NCI-H1048 (cell line): ENCODE measurements around the gene THSD4.

Experiments used
- DNase-seq: peaks from one replicate; lab custom pipeline; 2025; lab: John Stamatoyannopoulos, UW

The THSD4 gene

GRCh38 chr15:71688509-71689094 lies 573.3 kb downstream of the THSD4 start:
- no peak for DNase-seq

GRCh38 chr15:71691081-71691457 lies 575.8 kb downstream of the THSD4 start:
- DNase-seq, result no peak

- no peak for DNase-seq
These were observed 576.5 kb downstream of the THSD4 start for GRCh38 chr15:71691458-71692417.

GRCh38 chr15:71697236-71697635 lies 582.0 kb downstream of the THSD4 start:
- DNase-seq, result no peak

GRCh38 chr15:71698030-71698429 lies 582.8 kb downstream of the THSD4 start:
- DNase-seq, result no peak

- no peak for DNase-seq
These were observed 583.5 kb downstream of the THSD4 start for GRCh38 chr15:71698742-71699141.

- DNase-seq, result no peak
These were observed 584.7 kb downstream of the THSD4 start for GRCh38 chr15:71699977-71700376.

GRCh38 chr15:71701808-71702207 lies 586.5 kb downstream of the THSD4 start:
- DNase-seq, result no peak

- DNase-seq, result no peak
These were observed 587.2 kb downstream of the THSD4 start for GRCh38 chr15:71702496-71702895.

GRCh38 chr15:71705151-71705550 lies 589.9 kb downstream of the THSD4 start:
- no peak for DNase-seq

GRCh38 chr15:71706461-71707229 lies 591.4 kb downstream of the THSD4 start:
- no peak for DNase-seq

- DNase-seq, result no peak
These were observed 592.2 kb downstream of the THSD4 start for GRCh38 chr15:71707230-71708050.

- DNase-seq, result no peak
These were observed 592.8 kb downstream of the THSD4 start for GRCh38 chr15:71708051-71708429.

- DNase-seq, result no peak
These were observed 593.5 kb downstream of the THSD4 start for GRCh38 chr15:71708741-71709140.

GRCh38 chr15:71709808-71710418 lies 594.6 kb downstream of the THSD4 start:
- DNase-seq, result no peak

- DNase-seq, result no peak
These were observed 596.9 kb downstream of the THSD4 start for GRCh38 chr15:71712182-71712581.

- no peak for DNase-seq
These were observed 598.0 kb downstream of the THSD4 start for GRCh38 chr15:71713191-71713809.

GRCh38 chr15:71715914-71716313 lies 600.6 kb downstream of the THSD4 start:
- no peak for DNase-seq

- no peak for DNase-seq
These were observed 601.7 kb downstream of the THSD4 start for GRCh38 chr15:71716990-71717389.

- no peak for DNase-seq
These were observed 603.0 kb downstream of the THSD4 start for GRCh38 chr15:71718116-71718910.
